Stimulated activated CD4-positive, alpha-beta T cell treated with anti-CD3 and anti-CD28 coated beads, TNF-alpha, amount 100 ng/mL, for 24 hours (primary cell): ENCODE results near the gene HIKESHI.
"Not testable (repeated sequence)": the region's sequence is repeated elsewhere in the genome, so short reads cannot be mapped to it uniquely, and the experiment has no call there.

Source experiments
- DNase-seq, 3 experiments: peaks; one replicate each; pipeline ENCODE4 v3.0.0-alpha.2; 2020; ENCODE audit warnings: low read depth in 3 of 3

Gene HIKESHI

GRCh38 chr11:86292912-86293616 is 9.0 kb upstream of the HIKESHI start:
- peak in 1 of 3 experiments; percentile 58 for DNase-seq

GRCh38 chr11:86294026-86294425 is 8.0 kb upstream of the HIKESHI start:
- DNase-seq, result no peak

- no peak for DNase-seq
Observed at GRCh38 chr11:86301742-86302091, 323 bp upstream of the HIKESHI start.

- DNase-seq, result no peak
Observed at GRCh38 chr11:86303257-86303656, 1.2 kb downstream of the HIKESHI start.

GRCh38 chr11:86308710-86309109 is 6.7 kb downstream of the HIKESHI start:
- DNase-seq, result not testable (repeated sequence)

GRCh38 chr11:86313793-86314192 is 11.8 kb downstream of the HIKESHI start:
- no peak for DNase-seq

- DNase-seq, result no peak
Observed at GRCh38 chr11:86314636-86315035, 12.6 kb downstream of the HIKESHI start.

GRCh38 chr11:86335131-86335767 is 33.2 kb downstream of the HIKESHI start:
- DNase-seq, result no peak

- no peak for DNase-seq
Observed at GRCh38 chr11:86337227-86337626, 35.2 kb downstream of the HIKESHI start.

- DNase-seq, result no peak
Observed at GRCh38 chr11:86341382-86341781, 39.3 kb downstream of the HIKESHI start.

- DNase-seq, result no peak
Observed at GRCh38 chr11:86346513-86346912, 44.5 kb downstream of the HIKESHI start.

GRCh38 chr11:86355256-86355655 is 53.2 kb downstream of the HIKESHI start:
- no peak for DNase-seq

- DNase-seq, result not testable (repeated sequence)
Observed at GRCh38 chr11:86357412-86357811, 55.4 kb downstream of the HIKESHI start.

- no peak for DNase-seq
Observed at GRCh38 chr11:86358720-86359119, 56.7 kb downstream of the HIKESHI start.

GRCh38 chr11:86360775-86361395 is 58.8 kb downstream of the HIKESHI start:
- DNase-seq, result no peak

- DNase-seq, result no peak
Observed at GRCh38 chr11:86363424-86363823, 61.4 kb downstream of the HIKESHI start.

GRCh38 chr11:86365546-86365945 is 63.5 kb downstream of the HIKESHI start:
- DNase-seq, result no peak

GRCh38 chr11:86369668-86370067 is 67.6 kb downstream of the HIKESHI start:
- no peak for DNase-seq

GRCh38 chr11:86370171-86370570 is 68.1 kb downstream of the HIKESHI start:
- no peak for DNase-seq

GRCh38 chr11:86370922-86371594 is 69.0 kb downstream of the HIKESHI start:
- no peak for DNase-seq

GRCh38 chr11:86372041-86372440 is 70.0 kb downstream of the HIKESHI start:
- no peak for DNase-seq

- no peak for DNase-seq
Observed at GRCh38 chr11:86372586-86372985, 70.5 kb downstream of the HIKESHI start.

- DNase-seq, result no peak
Observed at GRCh38 chr11:86374069-86374468, 72.0 kb downstream of the HIKESHI start.
